Type B pancreatic cell (in vitro differentiated cells): ENCODE results near the gene TECPR2. TPM values are rescaled to one million over a fixed set of nuclear protein-coding genes. Genes with fewer than 3 reads are reported as not detected.

Experiments used
- DNase-seq: peaks from one replicate; pipeline ENCODE4 v3.0.0; 2021; ENCODE audit warnings: mixed read lengths; ENCODE audit not compliant: unreplicated experiment; ENCODE audit errors: extremely low spot score
- H3K27ac Mint-ChIP-seq: 2 replicates; pipeline ENCODE4 v1.8.0; 2021; ENCODE audit warnings: mild to moderate bottlenecking, mixed read lengths
- H3K27me3 Mint-ChIP-seq: 2 replicates; pipeline ENCODE4 v1.8.0; 2021; ENCODE audit warnings: mixed read lengths
- H3K36me3 Mint-ChIP-seq: 2 replicates; pipeline ENCODE4 v1.8.0; 2021; ENCODE audit warnings: mixed read lengths
- H3K4me1 Mint-ChIP-seq: one replicate; pipeline ENCODE4 v1.8.0; 2021; ENCODE audit warnings: mixed read lengths; ENCODE audit not compliant: unreplicated experiment
- H3K4me3 Mint-ChIP-seq: 2 replicates; pipeline ENCODE4 v1.8.0; 2021; ENCODE audit warnings: mild to moderate bottlenecking, mixed read lengths
- H3K9me3 Mint-ChIP-seq: 2 replicates; pipeline ENCODE4 v1.8.0; 2021; ENCODE audit warnings: mixed read lengths
- CTCF ChIP-seq: fragments of 200-600 bp; sonication (generic); conservative IDR thresholded peaks from 2 replicates; pipeline ENCODE4 v1.5.0; 2021; ENCODE audit warnings: antibody characterized with exemption, mild to moderate bottlenecking
- total RNA-seq: library from RNA; stranded (reverse); gene quantifications from 2 replicates; pipeline ENCODE4 v1.2.1, GENCODE V29; 2021; ENCODE audit warnings: low replicate concordance

TECPR2 gene
- total RNA-seq, 1 donor from 2014 or later, result 25.5 TPM

- Mint-ChIP-seq H3K4me3 (peak overlapping the region; percentile 89), H3K36me3 (peaks cover 4% of the 10 kb centered on the region), H3K4me1 (peaks cover 21% of the 10 kb centered on the region), H3K27me3 (no peaks in the 10 kb centered on the region), H3K9me3 (no peaks in the 10 kb centered on the region), H3K27ac (peak overlapping the region; percentile 94)
- DNase-seq, result no peak
- no peak for TF ChIP-seq CTCF
Observed at GRCh38 chr14:102510616-102511520, 148.1 kb downstream of the TECPR2 start.

GRCh38 chr14:102511538-102511937, 148.8 kb downstream of the TECPR2 start:
- peaks cover 25% of the 10 kb centered on the region for H3K4me1 Mint-ChIP-seq
- no peak for DNase-seq
- no peak for TF ChIP-seq CTCF
- peaks cover 4% of the 10 kb centered on the region for H3K36me3 Mint-ChIP-seq
- peak overlapping the region; percentile 94 for H3K27ac Mint-ChIP-seq
- peaks cover 2% of the 10 kb centered on the region for H3K27me3 Mint-ChIP-seq
- no peaks in the 10 kb centered on the region for H3K9me3 Mint-ChIP-seq
- H3K4me3 Mint-ChIP-seq, result peak overlapping the region; percentile 60

- H3K36me3 Mint-ChIP-seq, result peaks cover 4% of the 10 kb centered on the region
- no peak for TF ChIP-seq CTCF
- no peak for DNase-seq
- no peaks in the 10 kb centered on the region for H3K9me3 Mint-ChIP-seq
- no peak overlapping the region for H3K27ac Mint-ChIP-seq
- H3K4me3 Mint-ChIP-seq, result no peak overlapping the region
- peaks cover 2% of the 10 kb centered on the region for H3K27me3 Mint-ChIP-seq
- peaks cover 24% of the 10 kb centered on the region for H3K4me1 Mint-ChIP-seq
Observed at GRCh38 chr14:102512793-102513300, 150.1 kb downstream of the TECPR2 start.

GRCh38 chr14:102513899-102514772, 151.4 kb downstream of the TECPR2 start:
- no peak for DNase-seq
- H3K27ac Mint-ChIP-seq, result no peak overlapping the region
- H3K36me3 Mint-ChIP-seq, result no peaks in the 10 kb centered on the region
- TF ChIP-seq CTCF, result no peak
- H3K9me3 Mint-ChIP-seq, result no peaks in the 10 kb centered on the region
- H3K4me3 Mint-ChIP-seq, result peak overlapping the region; percentile 59
- H3K4me1 Mint-ChIP-seq, result peaks cover 14% of the 10 kb centered on the region
- H3K27me3 Mint-ChIP-seq, result peaks cover 2% of the 10 kb centered on the region

GRCh38 chr14:102514987-102515733, 152.4 kb downstream of the TECPR2 start:
- no peak for TF ChIP-seq CTCF
- Mint-ChIP-seq H3K27me3 (peaks cover 2% of the 10 kb centered on the region), H3K36me3 (no peaks in the 10 kb centered on the region), H3K27ac (no peak overlapping the region), H3K4me1 (peaks cover 14% of the 10 kb centered on the region), H3K9me3 (no peaks in the 10 kb centered on the region), H3K4me3 (peak overlapping the region; percentile 17)
- DNase-seq, result no peak
